ENCODE measurements around the gene DCTN5.

DNA sequence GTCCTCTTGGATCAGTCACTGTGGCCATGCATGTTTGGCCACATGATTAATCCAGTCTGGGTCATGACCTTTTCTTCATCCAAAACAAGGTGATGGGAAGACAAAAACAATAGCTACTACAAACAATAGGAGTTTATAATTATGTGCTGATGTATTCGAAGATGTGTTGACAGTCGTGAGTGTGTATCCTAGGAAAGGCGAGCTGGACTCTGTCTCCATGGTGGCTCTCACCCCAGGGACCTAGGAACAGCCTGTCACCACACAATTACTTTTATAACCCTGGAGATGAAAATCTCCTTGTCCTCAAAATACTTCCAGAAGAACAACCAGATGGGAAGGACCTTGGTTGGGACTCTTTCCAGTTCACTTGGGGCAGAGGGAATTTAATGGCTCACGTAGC lies 27.6 kb downstream of the DCTN5 start:
- no peak for TF ChIP-seq EZH2 (IDR thresholded peaks at IDR 0.05; ENCODE audit: borderline replicate concordance, low read depth, low read length, severe bottlenecking)
- TF ChIP-seq CTCF (IDR thresholded peaks at IDR 0.05; ENCODE audit: borderline replicate concordance, extremely low read depth, low read length, poor library complexity, severe bottlenecking), result no peak

Measured in DND-41 (cell line).